Endothelial cell of umbilical vein (primary cell): ENCODE measurements around the gene PLXDC2. TPM values are rescaled to one million over a fixed set of nuclear protein-coding genes. Genes with fewer than 3 reads are reported as not detected.

Source experiments
- BruUV-seq: library from RNA; stranded (reverse); fragments of 400-500 nt; replicated peaks from 2 replicates; lab custom pipeline; 2021; lab: Mats Ljungman, UMichigan
- CTCF ChIA-PET: fragments of 300-600, 350-600 bp; sonication (Branson Sonifier 250); formaldehyde crosslinking; loops from one replicate; lab custom pipeline; 2021; ENCODE audit warnings: antibody characterized with exemption, inconsistent platforms; lab: Charles Lee
- POLR2A ChIA-PET: fragments of 300-600, 350-600 bp; sonication (Branson Sonifier 250); formaldehyde crosslinking; loops from one replicate; lab custom pipeline; 2021; ENCODE audit warnings: antibody characterized with exemption, inconsistent platforms; lab: Charles Lee
- DNase-seq: peaks from one replicate; pipeline ENCODE4 v3.0.0-alpha.2; 2011; ENCODE audit warnings: low read depth, low spot score
- FAIRE-seq: peaks from 2 replicates; lab custom pipeline; 2011; peaks lifted over from hg19 to GRCh38; lab: Jason Lieb, UNC
- H2AFZ ChIP-seq: 2 replicates; pipeline ENCODE4 v1.6.0; 2012; ENCODE audit warnings: low read depth, low read length, control low read depth, inconsistent platforms
- H3K27ac ChIP-seq: 2 replicates; pipeline ENCODE4 v1.5.1; 2011; ENCODE audit warnings: low read depth, mild to moderate bottlenecking, control low read depth, low read length, moderate library complexity; ENCODE audit not compliant: insufficient read depth
- H3K27me3 ChIP-seq, 2 experiments: 2 replicates each; pipeline versions ENCODE4 v1.6.0 to v1.6.1; 2011; ENCODE audit warnings: low read length in 2 of 2, mixed read lengths in 1 of 2; ENCODE audit not compliant: control insufficient read depth in 2 of 2, insufficient read depth in 2 of 2
- H3K36me3 ChIP-seq, 2 experiments: 2 replicates in 1 of 2; 3 replicates in 1 of 2; pipeline ENCODE4 v1.5.1; 2011; ENCODE audit warnings: low read length in 2 of 2, mild to moderate bottlenecking in 1 of 2, moderate library complexity in 1 of 2; ENCODE audit not compliant: control insufficient read depth in 2 of 2, insufficient read depth in 2 of 2; ENCODE audit errors: extremely low read depth in 1 of 2
- H3K4me1 ChIP-seq: 3 replicates; pipeline ENCODE4 v1.5.1; 2011; ENCODE audit warnings: mild to moderate bottlenecking, low read length; ENCODE audit not compliant: control insufficient read depth, insufficient read depth; ENCODE audit errors: extremely low read depth
- H3K4me2 ChIP-seq: 2 replicates; pipeline ENCODE4 v1.6.1; 2011; ENCODE audit warnings: low read length, control low read depth, mixed read lengths; ENCODE audit not compliant: insufficient read depth
- H3K4me3 ChIP-seq, 3 experiments: fragments of 200-600 bp in 1 of 3; sonication (generic), shearing (Covaris generic) in 1 of 3; replicated peaks in 1 of 3; 2 replicates each; pipeline ENCODE4 v1.5.1; 2011 to 2016; ENCODE audit warnings: control low read depth in 3 of 3, low read length in 3 of 3, mild to moderate bottlenecking in 2 of 3, inconsistent platforms in 1 of 3, low read depth in 1 of 3, moderate library complexity in 1 of 3; ENCODE audit not compliant: insufficient read depth in 1 of 3
- H3K79me2 ChIP-seq: 2 replicates; pipeline ENCODE4 v1.6.0; 2012; ENCODE audit warnings: low read length, inconsistent platforms; ENCODE audit not compliant: control insufficient read depth, insufficient read depth
- H3K9ac ChIP-seq: replicated peaks from 2 replicates; pipeline ENCODE3; 2011; ENCODE audit warnings: low read length, control low read depth; ENCODE audit not compliant: insufficient read depth; ENCODE audit errors: extremely low read depth
- H3K9me1 ChIP-seq: replicated peaks from 3 replicates; pipeline ENCODE4 v1.6.0; 2011; ENCODE audit warnings: mild to moderate bottlenecking, low read length; ENCODE audit not compliant: control insufficient read depth, insufficient read depth; ENCODE audit errors: extremely low read depth
- H3K9me3 ChIP-seq: replicated peaks from 2 replicates; pipeline ENCODE4 v1.5.1; 2012; ENCODE audit warnings: low read length, inconsistent platforms; ENCODE audit not compliant: control insufficient read depth, insufficient read depth
- H4K20me1 ChIP-seq: replicated peaks from 2 replicates; pipeline ENCODE3; 2011; ENCODE audit warnings: mild to moderate bottlenecking, low read length; ENCODE audit not compliant: control insufficient read depth, insufficient read depth; ENCODE audit errors: extremely low read depth
- EZH2 ChIP-seq: IDR thresholded peaks from 2 replicates; pipeline ENCODE4 v1.6.1; 2012; ENCODE audit warnings: borderline replicate concordance, low read depth, mild to moderate bottlenecking, moderate library complexity, low read length, inconsistent platforms; ENCODE audit not compliant: severe bottlenecking
- FOS ChIP-seq: IDR thresholded peaks from 2 replicates; pipeline ENCODE4 v1.6.1; 2011; ENCODE audit warnings: mild to moderate bottlenecking, low read length, moderate library complexity, borderline replicate concordance; ENCODE audit not compliant: insufficient read depth
- GATA2 ChIP-seq: IDR thresholded peaks from 2 replicates; pipeline ENCODE4 v1.7.0; 2011; ENCODE audit warnings: low read depth, mild to moderate bottlenecking, moderate library complexity, mixed read lengths, low read length; ENCODE audit not compliant: insufficient read length, insufficient read depth
- JUN ChIP-seq: IDR thresholded peaks from 2 replicates; pipeline ENCODE4 v1.6.1; 2011; ENCODE audit warnings: borderline replicate concordance, low read depth; ENCODE audit not compliant: insufficient read length, insufficient read depth
- MYC ChIP-seq: IDR thresholded peaks from one replicate; pipeline ENCODE4 v1.6.1; 2011; ENCODE audit warnings: mild to moderate bottlenecking, low read depth, low read length
- POLR2A ChIP-seq: IDR thresholded peaks from 2 replicates; pipeline ENCODE4 v1.6.1; 2012; ENCODE audit warnings: low read depth, mild to moderate bottlenecking, control low read depth, low read length
- POLR2AphosphoS5 ChIP-seq: IDR thresholded peaks from 2 replicates; pipeline ENCODE4 v1.6.1; 2012; ENCODE audit warnings: low read depth, mild to moderate bottlenecking, control low read depth, low read length, moderate library complexity; ENCODE audit not compliant: insufficient read depth
- dilution Hi-C: fragments of 300-500 bp; cut with MboI; formaldehyde crosslinking; loops from one replicate; pipeline ENCODE4 v1.15.0; 2019; ENCODE audit warnings: low sequenced_read_pairs; ENCODE audit not compliant: extremely low pct_ligation_motif_present
- intact Hi-C: fragments of 100-400 bp; cut with micrococcal nuclease; formaldehyde crosslinking; loops from one replicate; pipeline ENCODE4 v1.10.0; 2022
- polyA plus RNA-seq, 4 experiments: library from polyadenylated mRNA; depleted of rRNA in 3 of 4; stranded (reverse) in 3 of 4; unstranded in 1 of 4; fragments of >200 nt; gene quantifications; 2 replicates each; pipeline versions ENCODE4 v1.2.1 to v1.2.3, GENCODE V29; 2011 to 2012; ENCODE audit warnings: missing spikeins in 1 of 4
- total RNA-seq: library from RNA; stranded (reverse); gene quantifications from 2 replicates; pipeline ENCODE4 v1.2.3, GENCODE V29; 2021
- TF ChIP-seq, protein P1 (sequence below), 2 donors: IDR thresholded peaks; 1 replicate in 1 of 2; 2 replicates in 1 of 2; pipeline ENCODE4 v1.5.1; 2011; ENCODE audit warnings: low read length in 2 of 2, mild to moderate bottlenecking in 2 of 2, moderate library complexity in 2 of 2, control low read depth in 1 of 2, inconsistent platforms in 1 of 2, low read depth in 1 of 2; ENCODE audit not compliant: insufficient read depth in 1 of 2; ENCODE audit errors: extremely low read depth in 1 of 2
- TF ChIP-seq, protein P2 (sequence below): IDR thresholded peaks from 2 replicates; pipeline ENCODE4 v1.6.1; 2011; ENCODE audit not compliant: insufficient read depth, insufficient read length

The PLXDC2 gene
- total and polyA plus RNA-seq, 2 donors (not counting 3 experiments of a cell fraction or from before 2014, with no cell fraction given) = 0.32 to 1.2 TPM

DNA sequence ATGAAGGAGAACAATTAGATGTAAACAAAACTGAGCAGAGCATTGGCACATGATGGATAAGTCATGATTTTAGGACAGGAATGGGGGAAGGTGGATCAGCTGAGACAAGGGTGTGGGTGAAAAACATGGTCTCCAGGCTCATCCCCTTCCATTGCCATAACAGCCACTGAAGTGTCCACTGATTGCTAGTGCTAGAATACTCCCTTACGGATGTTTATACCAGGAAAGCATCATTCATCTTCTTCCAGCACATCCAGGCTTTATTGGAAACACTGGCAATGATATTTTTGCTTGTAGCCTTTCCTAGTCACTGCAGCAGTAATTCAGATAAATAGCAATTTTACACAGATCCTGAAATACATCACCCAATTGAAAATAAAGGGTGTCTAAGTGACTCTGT lies 259.5 kb downstream of the PLXDC2 start:
- no peak for FAIRE-seq
- POLR2A ChIA-PET = no interaction called here
- Histone ChIP-seq H3K27ac (no peak overlapping the region), H3K9me1 (no peaks in the 10 kb centered on the region), H2AFZ (no peak overlapping the region), H3K27me3 (no peaks in the 10 kb centered on the region), H3K36me3 (no peaks in the 10 kb centered on the region), H3K9me3 (no peaks in the 10 kb centered on the region), H3K9ac (no peak overlapping the region), H3K4me3 (no peak overlapping the region), H4K20me1 (no peaks in the 10 kb centered on the region), H3K4me2 (no peak overlapping the region), H3K79me2 (no peaks in the 10 kb centered on the region), H3K4me1 (no peaks in the 10 kb centered on the region)
- no TSS peak for BruUV-seq
- intact Hi-C loops (no loop called here), dilution Hi-C loops (no loop called here)
- CTCF ChIA-PET = no interaction called here
- TF ChIP-seq, protein P1, sequence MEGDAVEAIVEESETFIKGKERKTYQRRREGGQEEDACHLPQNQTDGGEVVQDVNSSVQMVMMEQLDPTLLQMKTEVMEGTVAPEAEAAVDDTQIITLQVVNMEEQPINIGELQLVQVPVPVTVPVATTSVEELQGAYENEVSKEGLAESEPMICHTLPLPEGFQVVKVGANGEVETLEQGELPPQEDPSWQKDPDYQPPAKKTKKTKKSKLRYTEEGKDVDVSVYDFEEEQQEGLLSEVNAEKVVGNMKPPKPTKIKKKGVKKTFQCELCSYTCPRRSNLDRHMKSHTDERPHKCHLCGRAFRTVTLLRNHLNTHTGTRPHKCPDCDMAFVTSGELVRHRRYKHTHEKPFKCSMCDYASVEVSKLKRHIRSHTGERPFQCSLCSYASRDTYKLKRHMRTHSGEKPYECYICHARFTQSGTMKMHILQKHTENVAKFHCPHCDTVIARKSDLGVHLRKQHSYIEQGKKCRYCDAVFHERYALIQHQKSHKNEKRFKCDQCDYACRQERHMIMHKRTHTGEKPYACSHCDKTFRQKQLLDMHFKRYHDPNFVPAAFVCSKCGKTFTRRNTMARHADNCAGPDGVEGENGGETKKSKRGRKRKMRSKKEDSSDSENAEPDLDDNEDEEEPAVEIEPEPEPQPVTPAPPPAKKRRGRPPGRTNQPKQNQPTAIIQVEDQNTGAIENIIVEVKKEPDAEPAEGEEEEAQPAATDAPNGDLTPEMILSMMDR (IDR thresholded peaks at IDR 0.05; ENCODE audit: extremely low read depth in 1 of 2, insufficient read depth in 1 of 2, low read depth in 1 of 2, low read length in 2 of 2) = no peak
- TF ChIP-seq FOS = no peak
- TF ChIP-seq POLR2A = no peak
- TF ChIP-seq GATA2 = no peak
- no peak for TF ChIP-seq EZH2
- no peak for TF ChIP-seq JUN
- TF ChIP-seq MYC = no peak
- no peak for TF ChIP-seq POLR2AphosphoS5
- TF ChIP-seq, protein P2, sequence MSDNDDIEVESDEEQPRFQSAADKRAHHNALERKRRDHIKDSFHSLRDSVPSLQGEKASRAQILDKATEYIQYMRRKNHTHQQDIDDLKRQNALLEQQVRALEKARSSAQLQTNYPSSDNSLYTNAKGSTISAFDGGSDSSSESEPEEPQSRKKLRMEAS = no peak
- DNase-seq = no peak
